GM13977 (cell line): ENCODE measurements around the gene IL15RA.

Source experiments
- DNase-seq: peaks from one replicate; pipeline ENCODE4 v3.0.0; 2012; ENCODE audit warnings: low spot score
- CTCF ChIP-seq: IDR thresholded peaks from 2 replicates; pipeline ENCODE4 v1.5.1; 2012; ENCODE audit warnings: mild to moderate bottlenecking, control low read depth; ENCODE audit not compliant: insufficient read depth; ENCODE audit errors: extremely low read depth, missing control alignments
- in situ Hi-C: fragments of 300-500 bp; cut with MboI; formaldehyde crosslinking; loops from one replicate; pipeline ENCODE4 v1.12.0; 2022; ENCODE audit warnings: low sequenced_read_pairs, low pct_unique_long_range_greater_than_20kb, mixed read lengths, inconsistent platforms; ENCODE audit not compliant: unreplicated experiment

IL15RA gene

GRCh38 chr10:5933909-5934546 is 43.3 kb downstream of the IL15RA start:
- in situ Hi-C loops = no loop called here
- no peak for TF ChIP-seq CTCF
- no peak for DNase-seq

GRCh38 chr10:5932345-5932744 is 45.0 kb downstream of the IL15RA start:
- no peak for TF ChIP-seq CTCF
- DNase-seq = no peak
- in situ Hi-C loops = no loop called here

- no peak for TF ChIP-seq CTCF
- in situ Hi-C loops = no loop called here
- no peak for DNase-seq
Observed at GRCh38 chr10:5930272-5930671, 47.1 kb downstream of the IL15RA start.

GRCh38 chr10:5929442-5929841 is 47.9 kb downstream of the IL15RA start:
- no peak for DNase-seq
- TF ChIP-seq CTCF = no peak
- in situ Hi-C loops = no loop called here

GRCh38 chr10:5927306-5927705 is 50.0 kb downstream of the IL15RA start:
- TF ChIP-seq CTCF = no peak
- no peak for DNase-seq
- in situ Hi-C loops = no loop called here

GRCh38 chr10:5924889-5925288 is 52.5 kb downstream of the IL15RA start:
- no peak for TF ChIP-seq CTCF
- in situ Hi-C loops = no loop called here
- DNase-seq = no peak
